ENCODE results near the gene PARN. TPM values are rescaled to one million over a fixed set of nuclear protein-coding genes. Genes with fewer than 3 reads are reported as not detected.

Gene PARN
- total and polyA plus RNA-seq, 2 of the 8 experiments (the other 6 are each of a cell fraction or from before 2014, with no cell fraction given), result 24.5 to 44.6 TPM

DNA sequence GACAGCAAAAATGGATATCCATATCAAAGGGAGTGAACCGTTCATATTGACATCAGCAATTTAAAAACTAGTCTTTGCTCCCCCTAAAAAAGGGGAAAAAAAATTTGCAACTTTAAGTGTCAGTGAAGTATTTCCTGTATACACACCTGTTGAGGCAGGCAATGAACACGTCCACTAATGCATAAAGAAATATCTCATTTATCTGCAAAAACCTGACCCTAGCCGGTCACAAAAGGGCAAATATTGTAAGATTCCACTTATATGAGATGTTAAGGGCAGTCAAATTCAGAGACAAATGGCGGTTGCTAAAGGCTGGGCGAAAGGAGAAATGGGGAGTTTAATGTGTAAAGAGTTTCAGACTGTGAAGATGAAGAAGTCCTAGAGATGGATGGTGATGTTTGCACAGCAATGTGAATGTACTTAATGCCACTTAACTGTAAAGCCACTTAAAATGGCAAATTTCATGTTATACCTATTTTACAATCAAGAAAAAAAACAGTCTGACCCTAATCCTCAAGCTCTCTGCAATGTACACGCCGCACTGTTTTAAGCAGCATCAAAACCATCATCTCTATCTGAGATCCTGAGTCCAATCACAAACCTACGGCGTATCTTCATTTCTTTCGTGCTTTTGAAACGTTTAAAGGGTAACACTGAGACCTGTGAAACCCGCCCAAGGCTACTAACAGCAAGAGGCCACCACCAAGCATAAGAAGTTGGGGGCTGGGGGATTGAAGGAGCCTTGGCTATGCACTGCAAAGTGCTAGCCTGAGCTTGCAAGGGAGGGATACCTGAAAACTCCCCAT, 1.1 kb downstream of the PARN start:
- Histone ChIP-seq H3K4me3 (ENCODE audit: extremely low read depth in 1 of 4, insufficient read depth in 2 of 4, low read depth in 3 of 4, low read length in 4 of 4) (peak overlapping the region; percentile 79 to 95 (median 86)), H3K23ac (ENCODE audit: insufficient read length) (no peak overlapping the region), H3K4me1 (replicated peaks in 1 of 4; ENCODE audit: control insufficient read depth in 3 of 4, insufficient read depth in 4 of 4, low read length in 3 of 4) (peaks cover 2 to 8% (median 6%) of the 10 kb centered on the region in 4 experiments; a peak in 5 of 7 replicates), H3K18ac (ENCODE audit: extremely low read depth, low read length) (peak overlapping the region; percentile 95; the same call in 1 of the 2 replicates), H3K9ac (replicated peaks in 1 of 4; ENCODE audit: extremely low read depth in 1 of 4, low read depth in 3 of 4, low read length in 3 of 4) (peak overlapping the region; percentile 44 to 92 (median 88)), H2BK20ac (ENCODE audit: low read length) (no peak overlapping the region), H4K8ac (ENCODE audit: extremely low read depth, insufficient read depth, low read length) (peak overlapping the region; percentile 98; the same call in 1 of the 2 replicates), H3K56ac (replicated peaks; ENCODE audit: insufficient read length, low read depth, low read length) (no peak overlapping the region), H3K9me3 (ENCODE audit: insufficient read depth in 2 of 2, low read depth in 1 of 2, low read length in 1 of 2) (no peaks in the 10 kb centered on the region), H2BK15ac (ENCODE audit: low read length) (no peak overlapping the region), H4K20me1 (replicated peaks in 1 of 2; ENCODE audit: control insufficient read depth in 1 of 2, insufficient read depth in 2 of 2, low read length in 2 of 2) (no peaks in the 10 kb centered on the region), H3K4me2 (ENCODE audit: insufficient read depth in 1 of 2, low read depth in 2 of 2, low read length in 2 of 2) (peak overlapping the region; percentile 86 to 88), H2AFZ (ENCODE audit: low read length) (no peak overlapping the region), H2AK5ac (ENCODE audit: low read depth, low read length) (no peak overlapping the region), H2BK5ac (ENCODE audit: low read depth, low read length) (peak overlapping the region; percentile 96; the same call in 1 of the 2 replicates), H2BK12ac (ENCODE audit: low read depth, low read length) (no peak overlapping the region), H3K36me3 (ENCODE audit: control insufficient read depth in 2 of 4, insufficient read depth in 4 of 4, low read length in 3 of 4) (peaks cover 0 to 37% (median 18%) of the 10 kb centered on the region in 4 experiments; a peak in 5 of 8 replicates), H3K23me2 (ENCODE audit: low read depth, low read length) (peaks cover 5% of the 10 kb centered on the region), H3K14ac (ENCODE audit: insufficient read length) (no peak overlapping the region), H4K91ac (replicated peaks; ENCODE audit: insufficient read length, low read length) (no peak overlapping the region), H4K5ac (ENCODE audit: insufficient read length, low read depth, low read length) (no peak overlapping the region), H3K79me2 (ENCODE audit: control insufficient read depth in 1 of 2, insufficient read depth in 2 of 2, low read length in 2 of 2) (peaks cover 0 to 25% of the 10 kb centered on the region in 2 experiments; a peak in 2 of 4 replicates), H2BK120ac (replicated peaks; ENCODE audit: low read depth, low read length) (no peak overlapping the region), H3K4ac (replicated peaks; ENCODE audit: insufficient read length, low read depth, low read length) (no peak overlapping the region), H3K27me3 (replicated peaks in 1 of 4; ENCODE audit: control insufficient read depth in 3 of 4, extremely low read depth in 1 of 4, insufficient read depth in 3 of 4, low read length in 3 of 4) (no peaks in the 10 kb centered on the region), H3K27ac (ENCODE audit: low read depth, low read length) (peak overlapping the region; percentile 96), H3K79me1 (ENCODE audit: low read depth, low read length) (no peaks in the 10 kb centered on the region)
- CTCF ChIA-PET (ENCODE audit: partially characterized antibody), result no interaction called here
- FAIRE-seq, result no peak
- 66% methylated on average over 12 of the region's 12 CpGs; no CpG with 5 or more reads in 1 of the 2 experiments for WGBS, 2 experiments (ENCODE audit: extremely low coverage in 1 of 2, insufficient coverage in 1 of 2, insufficient read length in 1 of 2, insufficient replicate concordance in 2 of 2, low coverage in 1 of 2, low lambda C conversion rate in 2 of 2, missing lambda C conversion rate in 1 of 2)
- POLR2A ChIA-PET (ENCODE audit: partially characterized antibody), result interaction anchor here (0.7 to 2.4 kb wide), 12 partner anchors 9 to 42 kb away, joined by 3 to 19 read pairs (median 6); no protein-coding TSS in a partner anchor
- DNase-seq (ENCODE audit: low read depth in 1 of 2, low spot score in 2 of 2), result no peak
- TF ChIP-seq RNF2 (IDR thresholded peaks at IDR 0.05; ENCODE audit: borderline replicate concordance, low read depth, low read length, missing control alignments, poor library complexity, severe bottlenecking), result no peak
- TF ChIP-seq, protein P1, sequence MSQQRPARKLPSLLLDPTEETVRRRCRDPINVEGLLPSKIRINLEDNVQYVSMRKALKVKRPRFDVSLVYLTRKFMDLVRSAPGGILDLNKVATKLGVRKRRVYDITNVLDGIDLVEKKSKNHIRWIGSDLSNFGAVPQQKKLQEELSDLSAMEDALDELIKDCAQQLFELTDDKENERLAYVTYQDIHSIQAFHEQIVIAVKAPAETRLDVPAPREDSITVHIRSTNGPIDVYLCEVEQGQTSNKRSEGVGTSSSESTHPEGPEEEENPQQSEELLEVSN (IDR thresholded peaks at IDR 0.05), result no peak
- TF ChIP-seq SP2 (IDR thresholded peaks at IDR 0.05; ENCODE audit: low read length), result no peak
- no peak for TF ChIP-seq TAF1 (IDR thresholded peaks at IDR 0.05; ENCODE audit: low read depth, low read length)
- no peak for TF ChIP-seq SIN3A (conservative IDR thresholded peaks at IDR 0.05 in 1 of 2, IDR thresholded peaks at IDR 0.05 in 1 of 2; ENCODE audit: low read depth in 1 of 2, low read length in 2 of 2)
- no peak for TF ChIP-seq NRF1 (IDR thresholded peaks at IDR 0.05; ENCODE audit: low read depth, low read length)
- TF ChIP-seq CTBP2 (IDR thresholded peaks at IDR 0.05; ENCODE audit: borderline replicate concordance, insufficient read depth, insufficient read length, low read length), result no peak
- no peak for TF ChIP-seq POLR2A (IDR thresholded peaks at IDR 0.05; ENCODE audit: control extremely low read depth in 1 of 2, low read depth in 2 of 2, low read length in 2 of 2)
- TF ChIP-seq GTF2F1 (IDR thresholded peaks at IDR 0.05; ENCODE audit: borderline replicate concordance, low read depth, low read length), result no peak
- TF ChIP-seq RXRA (IDR thresholded peaks at IDR 0.05; ENCODE audit: insufficient read depth, low read depth, low read length), result no peak
- TF ChIP-seq CEBPB (IDR thresholded peaks at IDR 0.05; ENCODE audit: low read depth, low read length), result no peak
